ENCODE measurements around the gene PHKB.

The PHKB gene

DNA sequence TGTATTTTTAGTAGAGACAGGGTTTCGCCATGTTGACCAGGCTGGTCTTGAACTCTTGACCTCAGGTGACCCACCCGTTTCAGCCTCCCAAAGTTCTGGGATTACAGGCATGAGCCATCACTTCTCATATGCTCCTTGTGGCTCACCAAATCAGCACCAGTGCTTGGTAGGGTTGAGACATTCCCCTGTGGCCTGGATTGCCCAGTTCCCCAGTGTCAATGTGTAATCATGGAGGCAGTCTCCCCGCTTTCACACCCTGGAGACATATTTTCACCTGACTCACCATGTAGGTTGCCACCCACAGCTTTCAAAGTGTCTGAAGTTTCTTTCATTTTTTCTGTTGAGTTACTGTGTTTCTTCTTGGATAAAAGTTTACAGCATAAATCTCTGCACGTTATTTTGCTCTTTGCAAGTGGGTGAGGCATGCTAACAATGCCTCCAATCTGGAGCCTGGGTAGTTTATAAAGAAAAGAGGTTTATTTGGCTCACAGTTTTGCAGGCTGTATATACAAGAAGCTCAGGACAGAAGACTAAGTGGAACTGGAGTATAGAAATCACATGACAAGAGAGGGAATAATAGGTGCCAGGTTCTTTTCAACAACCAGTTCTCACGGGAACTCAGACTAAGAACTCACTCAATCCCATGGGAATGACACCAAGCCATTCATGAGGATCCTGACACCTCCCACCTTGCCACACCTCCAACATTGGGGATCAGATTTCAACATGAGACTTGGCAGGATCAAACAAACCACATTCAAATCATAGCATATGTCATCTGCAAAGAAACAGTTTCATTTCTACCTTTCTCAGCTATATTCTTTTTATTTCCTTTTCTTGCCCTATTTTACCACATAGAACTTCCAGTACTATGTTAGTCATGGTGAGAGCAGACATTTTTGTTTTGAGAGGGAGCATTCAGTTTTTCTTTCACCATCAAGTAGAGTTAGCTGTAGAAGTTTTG is 113.2 kb downstream of the PHKB start:
- DNase-seq = no peak

DNA sequence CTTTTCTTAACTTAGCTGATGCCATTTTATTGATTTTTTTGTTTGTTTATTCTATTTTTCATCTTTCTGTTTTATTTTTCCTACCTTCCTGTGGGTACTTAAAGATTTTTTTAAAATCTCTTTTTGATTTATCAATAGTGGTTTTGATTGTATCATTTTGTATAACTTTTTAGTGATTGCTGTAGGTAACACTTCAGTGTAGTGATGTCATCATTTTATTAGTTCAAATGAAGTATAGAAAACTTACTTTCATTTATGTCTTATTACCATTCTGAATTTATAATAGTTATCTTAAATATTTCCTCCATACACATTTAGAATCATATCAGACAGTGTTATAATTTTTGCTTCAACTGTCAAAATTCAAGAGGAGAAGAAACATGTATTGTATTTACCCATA is 115.9 kb downstream of the PHKB start:
- DNase-seq = no peak

DNA sequence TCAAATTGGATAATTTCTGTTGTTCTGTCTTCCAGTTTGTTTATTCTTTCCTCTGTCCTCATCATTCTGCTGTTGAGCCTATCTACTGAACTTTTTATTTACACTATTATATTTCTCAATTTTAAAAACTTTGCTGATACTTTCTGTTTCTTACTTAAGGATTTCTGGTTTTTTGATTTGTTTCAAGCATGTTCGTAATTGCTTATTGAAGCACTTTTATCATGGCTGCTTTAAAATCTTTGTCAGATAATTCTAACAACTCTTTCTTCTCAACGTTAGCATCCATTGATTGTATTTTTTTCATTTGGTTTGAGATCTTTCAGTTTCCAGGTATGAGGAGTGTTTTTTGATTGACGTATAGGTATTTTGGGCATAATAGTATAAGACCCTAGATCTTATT is 116.9 kb downstream of the PHKB start:
- no peak for DNase-seq

DNA sequence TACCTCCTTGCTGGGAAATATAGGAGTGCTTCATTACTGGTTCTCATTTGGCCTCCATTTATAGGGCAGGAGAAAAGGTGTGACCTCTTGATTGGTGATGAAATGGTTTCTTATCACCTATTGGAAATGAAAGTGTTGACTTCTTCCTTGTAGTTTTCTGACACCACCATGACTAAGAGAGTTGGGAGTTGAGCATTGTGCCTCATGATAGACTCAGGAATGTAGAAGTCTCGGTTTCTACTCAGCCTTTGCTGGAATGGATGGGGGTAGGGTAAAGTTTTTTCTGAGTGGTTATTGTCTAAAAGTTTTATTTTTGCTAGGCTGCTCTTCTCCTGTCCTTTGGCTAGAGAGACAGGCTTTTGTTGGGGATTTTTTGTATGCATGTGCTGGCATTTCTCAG is 117.4 kb downstream of the PHKB start:
- DNase-seq = no peak

DNA sequence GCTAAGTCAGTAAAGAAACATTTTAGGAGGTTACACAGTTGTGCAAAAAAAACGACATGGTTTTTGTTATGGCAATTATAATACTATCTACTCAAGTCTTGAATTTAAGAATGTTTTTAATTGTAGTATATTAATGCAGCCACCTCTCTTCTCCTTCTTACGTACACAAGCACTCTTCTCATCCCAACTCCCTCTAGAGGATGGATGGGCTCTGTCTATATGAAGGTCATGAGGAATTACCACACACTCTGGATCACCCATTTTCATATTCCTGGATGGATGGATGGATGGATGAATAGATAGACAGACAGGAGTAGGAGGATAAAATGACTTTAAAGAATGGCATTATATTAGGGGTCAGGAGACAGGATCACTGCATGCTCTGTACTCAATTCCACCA is 120.0 kb downstream of the PHKB start:
- no peak for DNase-seq

DNA sequence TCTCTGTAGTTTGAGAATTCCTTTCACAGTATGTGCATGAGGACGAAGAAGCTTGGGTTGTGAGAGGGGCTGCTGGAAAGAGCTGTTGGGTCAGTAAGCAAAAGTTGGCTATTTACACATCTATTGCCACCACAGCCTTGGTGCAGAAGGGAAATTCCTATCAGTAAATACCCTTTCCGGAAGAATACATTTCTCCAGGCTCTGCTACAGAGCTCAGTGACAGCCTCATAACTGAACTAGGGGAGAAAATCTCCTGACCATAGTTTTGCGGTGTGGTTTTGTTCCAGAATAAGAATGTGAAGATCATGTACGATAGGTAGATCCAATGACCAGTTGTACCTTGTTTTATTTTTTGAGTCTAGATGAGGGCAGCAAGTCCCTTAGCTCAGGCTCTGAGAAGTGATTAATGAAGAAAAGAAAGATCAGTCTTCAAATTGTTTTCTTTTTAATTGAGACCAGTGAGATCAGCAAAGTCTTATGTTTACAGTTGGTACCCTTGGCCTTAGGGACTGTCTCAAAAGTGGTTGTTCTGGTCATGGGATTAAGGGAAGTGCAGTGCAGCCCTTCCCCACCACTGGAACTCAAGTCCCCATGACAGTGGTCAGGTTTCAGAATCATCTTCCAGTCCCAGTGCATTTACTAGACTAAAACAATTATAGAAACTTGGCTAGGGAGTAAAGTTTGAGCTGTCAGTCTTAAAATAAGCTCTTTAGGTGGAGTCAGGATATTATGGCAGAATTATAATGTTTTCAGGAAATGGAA is 123.5 kb downstream of the PHKB start:
- no peak for DNase-seq

DNA sequence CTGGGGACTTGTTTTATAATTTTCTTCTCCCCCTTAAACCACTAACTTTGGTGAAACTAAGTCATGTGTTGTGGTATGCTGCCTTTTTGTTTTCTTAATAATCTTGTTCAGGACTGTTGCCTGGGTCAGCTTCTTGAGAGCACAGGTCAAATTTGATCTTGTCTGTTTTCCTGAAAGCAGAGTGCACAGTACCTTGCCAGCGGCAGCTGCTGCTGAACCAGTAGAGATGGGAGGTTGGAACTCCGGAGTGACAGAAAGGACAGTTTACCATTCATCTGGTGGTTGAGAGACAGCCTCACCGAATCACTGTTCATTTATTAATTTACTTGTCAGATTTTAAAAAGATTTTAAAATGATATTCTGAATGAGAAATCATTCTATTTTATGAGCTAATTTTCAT is 125.0 kb downstream of the PHKB start:
- no peak for DNase-seq

DNA sequence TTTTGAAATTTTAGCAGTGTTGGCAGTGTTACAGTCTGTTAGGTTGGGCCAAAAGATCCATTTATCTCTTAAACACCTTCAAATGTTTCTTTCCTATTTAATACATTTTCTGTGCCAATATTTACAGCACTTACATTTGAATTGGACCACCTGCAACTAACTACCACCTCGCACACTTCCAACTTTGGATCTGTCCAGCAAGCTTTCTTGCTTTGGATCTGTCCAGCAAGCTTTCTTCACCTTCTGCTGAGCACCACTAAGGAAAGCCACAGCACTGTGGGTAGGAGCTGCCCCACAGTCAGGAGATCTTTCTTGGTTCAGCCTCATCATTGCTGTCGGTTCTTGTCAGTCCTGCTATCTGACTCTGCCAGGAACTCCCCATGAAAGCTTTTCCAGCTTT is 129.3 kb downstream of the PHKB start:
- no peak for DNase-seq

DNA sequence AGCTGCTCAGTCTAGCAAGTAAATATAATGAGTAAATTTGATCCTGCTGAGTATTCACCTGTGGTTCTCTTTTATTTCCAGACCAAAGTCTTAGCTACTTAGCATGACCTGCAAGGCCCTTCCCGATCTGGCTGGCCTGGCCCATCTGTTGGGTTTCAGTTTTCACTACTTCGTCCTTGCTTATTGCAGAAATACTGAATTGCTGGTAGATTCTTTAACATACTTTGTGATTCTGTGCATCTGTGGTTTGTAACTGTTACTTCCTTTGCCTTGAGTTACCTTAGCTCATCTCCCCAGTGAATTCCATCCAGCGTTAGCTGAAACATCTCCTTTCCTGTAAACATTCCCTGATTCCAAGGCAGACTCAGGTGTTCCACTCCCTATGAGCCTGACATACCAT is 131.1 kb downstream of the PHKB start:
- DNase-seq = no peak

DNA sequence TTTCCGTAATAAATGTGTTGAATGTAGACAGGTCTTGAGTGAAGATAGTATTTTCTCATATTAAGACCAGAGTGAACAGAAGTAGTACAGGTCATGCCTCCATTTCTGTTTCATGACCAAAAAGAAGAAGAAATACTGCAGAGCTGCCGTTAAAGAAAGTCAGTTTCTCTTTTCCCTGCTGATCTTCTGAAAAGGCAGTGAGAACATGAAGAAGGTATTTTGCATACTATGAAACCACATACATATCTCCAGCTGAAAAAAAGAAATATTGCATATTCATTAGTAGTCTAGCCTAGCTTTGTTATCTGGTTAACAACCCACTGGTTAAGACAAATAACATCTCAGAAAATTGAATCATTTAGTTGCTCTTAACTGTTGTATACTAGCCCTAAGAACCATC is 138.4 kb downstream of the PHKB start:
- no peak for DNase-seq

DNA sequence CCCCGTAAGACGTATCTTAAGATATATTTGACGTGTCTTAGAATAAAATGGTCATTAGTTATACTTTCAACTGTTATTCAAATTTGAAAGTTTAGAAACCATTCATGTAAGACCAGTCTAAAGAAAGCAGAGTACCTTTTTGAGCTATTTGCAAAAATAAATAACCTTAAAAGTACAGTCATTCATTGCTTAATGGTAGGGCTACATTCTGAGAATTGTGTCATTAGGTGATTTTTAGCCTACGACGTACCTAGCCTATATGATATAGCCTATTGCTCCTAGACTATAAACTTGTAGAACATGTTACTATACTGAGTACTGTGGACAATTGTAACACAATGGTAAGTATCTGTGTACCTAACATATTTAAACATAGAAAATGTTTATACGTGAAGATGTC is 139.2 kb downstream of the PHKB start:
- DNase-seq = no peak

DNA sequence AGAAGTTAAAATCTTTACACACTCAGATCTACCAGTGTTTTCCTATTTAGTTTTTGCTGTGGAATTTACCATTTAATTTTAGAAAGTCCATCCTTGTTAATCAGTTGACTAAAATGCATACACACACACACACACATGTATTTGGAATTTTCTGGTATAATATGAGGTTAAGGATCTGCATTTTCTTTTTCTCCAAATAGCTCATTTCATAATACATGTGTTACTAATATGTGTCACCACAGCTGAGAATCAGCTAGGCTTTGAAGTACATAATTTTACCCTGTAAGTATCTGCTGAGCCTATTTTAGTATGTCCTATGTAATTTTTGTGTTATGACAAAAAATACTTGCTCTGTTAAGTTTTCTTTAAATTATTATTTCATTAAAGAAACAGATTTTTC is 143.2 kb downstream of the PHKB start:
- no peak for DNase-seq

DNA sequence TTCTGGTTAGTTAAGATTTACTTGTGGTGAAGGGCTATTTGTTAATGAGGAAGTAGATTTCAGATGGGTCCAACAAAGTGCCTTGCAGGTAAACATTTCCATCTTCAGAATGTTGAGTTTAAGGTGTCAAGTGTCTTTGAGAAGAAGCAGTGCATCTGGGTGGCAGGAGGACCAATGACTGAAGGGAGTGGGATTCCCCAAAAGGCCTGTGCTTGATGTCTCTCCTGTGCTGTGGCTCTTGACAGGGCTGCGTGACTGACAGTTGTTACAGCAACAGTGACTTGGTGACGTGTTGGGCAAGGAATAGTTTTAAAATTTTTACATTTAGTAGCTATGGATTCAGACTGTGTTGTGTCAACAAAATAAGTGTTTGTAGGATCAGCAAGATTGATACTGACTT is 149.9 kb downstream of the PHKB start:
- DNase-seq = no peak

DNA sequence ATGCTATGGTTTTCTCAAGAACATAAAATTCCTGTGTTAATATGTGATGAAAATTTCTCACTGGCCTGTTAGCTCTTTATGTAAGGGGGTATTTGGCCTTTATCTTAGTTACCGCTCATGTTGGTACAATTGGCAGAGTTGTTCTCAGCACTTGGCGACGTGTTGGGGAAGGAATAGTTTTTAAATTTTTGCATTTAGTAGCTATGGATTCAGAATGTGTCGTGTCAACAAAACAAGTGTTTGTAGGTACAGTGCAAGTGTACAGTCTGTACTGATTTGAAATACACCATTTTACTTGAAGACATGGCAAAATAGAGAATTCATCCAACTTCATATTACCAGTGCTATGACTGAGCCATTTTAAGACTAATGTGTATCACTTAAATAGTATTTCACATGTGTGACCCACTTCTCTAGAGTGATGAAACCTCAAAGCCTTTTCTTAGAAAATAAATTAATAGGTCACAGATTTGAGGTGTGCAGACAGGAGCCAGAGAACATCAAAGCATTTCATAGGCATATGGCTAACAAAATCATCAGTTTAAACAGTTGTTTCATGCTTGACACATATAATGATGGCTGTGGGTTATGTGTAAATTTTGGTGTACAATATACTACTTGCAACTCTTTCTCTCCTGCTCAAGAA is 150.8 kb downstream of the PHKB start:
- no peak for DNase-seq

DNA sequence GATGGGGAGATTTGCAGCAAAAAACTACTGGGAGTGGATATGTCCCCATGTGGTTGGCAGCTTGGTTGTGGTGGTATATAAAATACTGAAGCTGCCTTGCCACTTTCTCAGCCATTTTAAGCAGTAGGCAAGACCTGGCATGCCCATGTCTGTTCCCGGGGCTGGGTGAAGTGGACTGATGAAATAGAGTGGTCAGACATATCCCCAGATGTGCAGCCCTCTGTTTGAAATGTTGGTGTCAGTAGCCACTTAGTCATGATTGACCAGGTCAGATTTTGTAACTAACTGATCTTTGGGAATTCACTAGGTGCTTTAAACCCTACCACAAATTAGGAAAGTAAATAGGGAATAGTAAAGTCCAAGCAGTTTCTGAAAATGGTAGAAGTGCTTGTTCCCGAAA is 151.6 kb downstream of the PHKB start:
- no peak for DNase-seq

DNA sequence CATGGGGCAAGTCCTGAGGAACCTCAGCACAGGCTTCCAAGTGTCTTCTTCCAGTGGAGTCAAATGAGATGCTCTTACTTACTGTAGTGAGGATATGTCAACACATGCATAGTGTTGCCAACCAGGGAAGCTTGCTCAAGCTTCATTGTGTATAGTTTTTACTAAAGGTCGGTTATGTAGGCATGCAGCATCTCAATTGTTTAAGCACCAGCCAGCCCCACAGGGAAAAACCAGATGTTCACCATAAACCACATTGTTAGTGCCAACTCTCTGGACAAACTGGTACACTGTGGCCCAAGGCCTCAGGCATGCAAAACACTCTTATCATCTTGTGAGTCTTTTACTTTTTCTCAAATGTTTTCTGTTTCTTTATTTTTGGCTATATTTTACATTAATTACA is 152.1 kb downstream of the PHKB start:
- no peak for DNase-seq

DNA sequence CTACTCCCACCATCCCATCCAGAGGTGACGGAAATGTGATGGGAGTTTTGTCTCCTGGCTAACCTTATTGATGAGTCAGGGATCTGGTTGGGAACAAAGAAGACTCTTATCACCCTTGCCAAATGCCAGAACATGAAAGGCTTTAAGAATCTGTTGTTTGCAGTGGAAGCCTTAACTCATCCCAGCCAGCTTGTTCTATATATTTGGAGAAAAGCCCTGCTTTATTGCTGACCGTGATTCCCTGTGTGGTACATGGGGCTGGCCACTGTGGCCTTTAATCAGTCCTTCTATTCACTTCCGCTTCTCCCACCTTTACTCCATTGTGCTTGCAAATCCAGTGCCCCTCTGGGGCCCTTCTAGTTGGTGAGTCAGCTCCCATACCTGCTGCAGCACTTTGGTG is 156.6 kb downstream of the PHKB start:
- DNase-seq = no peak

DNA sequence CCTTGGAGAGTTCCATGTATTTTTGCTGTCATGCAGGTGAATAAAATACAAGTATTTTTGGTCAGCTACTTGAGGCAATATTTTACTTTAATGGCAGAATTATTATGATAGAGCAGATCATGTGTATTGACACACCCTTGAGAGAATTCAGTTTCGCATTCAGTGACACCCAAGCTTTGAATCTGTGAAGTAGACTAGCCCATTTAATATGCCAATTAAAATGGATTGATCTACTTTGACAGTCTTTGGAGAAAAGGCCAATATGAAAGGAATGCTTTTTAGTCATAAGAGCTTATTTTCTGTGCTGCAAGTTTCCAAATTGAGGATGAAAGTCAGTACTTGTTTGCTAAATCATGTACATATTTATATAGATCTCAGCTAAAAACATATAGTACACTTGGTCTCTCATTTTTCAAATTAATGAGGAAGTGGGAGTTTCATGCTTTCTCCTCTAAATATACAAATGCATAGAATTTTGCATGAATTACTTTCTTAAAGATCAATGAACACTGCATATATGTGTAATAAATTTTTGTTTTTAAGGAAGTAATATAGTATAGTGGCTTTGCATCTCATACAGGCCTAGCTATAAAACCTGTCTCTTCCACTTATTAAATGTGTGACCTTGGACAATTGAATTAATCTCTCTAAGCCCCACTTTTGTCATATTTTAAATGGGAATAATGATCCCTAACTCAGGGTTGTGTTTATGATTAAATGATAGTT is 161.5 kb downstream of the PHKB start:
- DNase-seq = no peak

DNA sequence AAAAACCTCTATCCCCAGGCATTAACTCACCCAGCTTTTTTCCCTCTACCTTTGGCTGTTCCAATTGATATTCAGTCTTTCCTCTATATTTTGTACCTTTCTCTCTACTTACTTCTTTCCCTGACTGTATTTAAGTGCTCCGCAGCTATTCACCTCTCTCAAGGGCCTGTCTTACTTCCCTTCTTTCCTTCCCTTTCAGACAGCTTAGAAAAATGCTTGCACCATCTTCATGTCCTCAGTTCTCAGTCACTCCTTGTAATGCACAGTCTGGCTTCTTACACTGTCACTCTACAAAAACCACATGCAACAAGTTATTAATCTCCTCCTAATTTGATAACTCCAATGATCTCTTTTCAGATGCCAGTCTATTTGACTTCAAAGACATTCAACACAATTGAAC is 163.4 kb downstream of the PHKB start:
- DNase-seq = no peak

DNA sequence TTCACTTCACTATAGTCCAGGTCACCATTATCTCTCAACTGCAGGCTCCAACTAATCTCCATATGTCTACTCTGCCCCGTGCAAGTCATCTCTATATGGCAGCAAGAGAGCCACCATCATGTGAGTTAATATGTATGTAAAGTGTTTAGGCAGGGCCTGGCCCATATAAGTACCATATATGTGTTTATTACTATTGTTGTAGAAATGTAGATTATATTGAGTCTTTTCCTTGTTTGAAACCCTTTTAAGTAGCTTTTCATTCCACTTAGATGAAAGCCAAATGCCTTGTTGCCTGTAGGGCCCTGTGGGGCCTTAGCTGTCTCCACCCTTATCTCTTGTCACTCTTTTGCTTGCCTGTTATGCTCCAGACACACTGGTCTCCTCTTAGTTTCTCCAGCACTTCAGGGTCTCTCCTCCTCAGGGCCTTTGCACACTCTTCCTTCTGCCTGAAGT is 164.0 kb downstream of the PHKB start:
- no peak for DNase-seq

DNA sequence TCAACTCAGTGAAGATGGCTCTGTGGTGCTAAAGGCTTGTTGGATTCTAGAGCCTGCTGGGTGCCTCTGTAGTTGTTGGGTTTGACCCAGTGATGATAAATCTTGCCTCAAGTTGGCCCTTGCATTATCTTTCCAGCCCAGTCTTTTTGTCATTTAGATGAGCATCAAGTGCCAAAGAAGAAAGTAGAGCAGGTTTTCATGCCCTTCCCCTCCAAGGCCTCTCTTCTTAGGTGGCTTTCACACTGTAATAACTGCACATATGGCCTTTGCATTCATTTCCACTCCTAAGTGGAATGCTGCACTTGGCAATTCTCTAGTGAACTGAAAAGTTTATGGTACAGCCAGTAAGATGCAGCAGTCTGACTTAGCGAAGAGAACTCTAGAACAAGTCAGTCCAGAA is 165.1 kb downstream of the PHKB start:
- no peak for DNase-seq

DNA sequence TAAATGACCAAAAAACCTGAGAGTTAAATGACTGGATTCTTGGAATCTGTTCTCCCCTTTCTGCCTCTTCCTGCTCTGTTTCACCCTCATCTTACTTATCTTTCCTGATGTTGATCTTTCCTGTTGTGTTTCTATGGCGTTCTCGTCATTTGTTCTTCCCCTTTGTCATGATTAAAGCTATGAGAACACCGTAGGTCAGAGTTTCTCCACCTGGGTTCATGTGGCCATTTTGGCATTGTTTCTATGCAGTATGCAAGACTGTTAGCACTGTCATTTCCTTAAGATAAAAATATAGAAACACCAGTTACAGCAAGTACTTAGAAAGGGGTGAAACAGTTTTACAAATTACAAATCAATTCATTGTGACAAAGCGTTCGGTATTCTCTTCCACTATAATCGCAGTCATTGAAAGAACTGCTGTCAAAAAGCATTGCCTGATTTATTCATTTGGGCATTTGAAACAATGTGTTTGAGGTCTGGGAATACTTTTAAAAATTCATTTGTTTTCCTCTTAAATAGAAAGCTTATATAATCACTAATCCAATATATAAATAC is 166.0 kb downstream of the PHKB start:
- DNase-seq = no peak

DNA sequence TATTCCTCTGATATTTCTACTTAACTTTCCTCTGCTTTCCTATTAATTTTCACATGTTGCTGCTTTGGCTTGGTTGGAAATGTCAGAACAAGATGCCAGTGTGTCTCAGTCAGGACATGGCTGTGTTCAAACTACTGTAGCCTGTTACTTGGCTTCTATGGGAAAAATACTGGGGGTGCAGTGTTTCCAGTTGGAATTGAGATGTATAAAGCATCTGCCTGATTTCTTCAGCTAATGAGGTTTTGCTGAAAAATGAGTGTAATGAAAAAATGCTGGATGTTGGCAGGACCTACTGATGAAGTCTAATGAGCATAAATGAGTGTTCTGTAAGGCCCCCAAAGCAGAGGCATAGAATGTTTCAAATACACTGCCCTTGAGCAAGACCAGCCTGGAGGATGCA is 166.6 kb downstream of the PHKB start:
- no peak for DNase-seq

Measured in KG1 (cell line).